HCT116 (cell line): ENCODE data around the gene DDX53. TPM values are rescaled to one million over a fixed set of nuclear protein-coding genes. Genes with fewer than 3 reads are reported as not detected.

Source experiments
- ATAC-seq: fragments of 200-7000 bp; cut with Tn5 transposase; 2 replicates; pipeline ENCODE4 v1.9.1; 2020; ENCODE audit warnings: mild to moderate bottlenecking, moderate library complexity
- BruUV-seq: library from RNA; stranded (reverse); fragments of 400-500 nt; replicated peaks from 2 replicates; lab custom pipeline; 2021; lab: Mats Ljungman, UMichigan
- CTCF ChIA-PET: fragments of 300-600 bp; sonication (Branson Sonifier 250); formaldehyde crosslinking; loops from one replicate; lab custom pipeline; 2021; ENCODE audit warnings: antibody characterized with exemption; lab: Charles Lee
- POLR2A ChIA-PET: fragments of 300-600, 350-600 bp; sonication (Branson Sonifier 250); formaldehyde crosslinking; loops from one replicate; lab custom pipeline; 2021; ENCODE audit warnings: antibody characterized with exemption; lab: Charles Lee
- RAD21 ChIA-PET, 2 experiments: fragments of 300-600 bp; sonication (Branson Sonifier 250); formaldehyde crosslinking; loops; one replicate each; lab custom pipeline; 2023; ENCODE audit warnings: low total read pairs in 2 of 2; ENCODE audit not compliant: uncharacterized antibody in 2 of 2, unreplicated experiment in 2 of 2, low non-redundant PET in 1 of 2; lab: Charles Lee
- DNase-seq: peaks from one replicate; pipeline ENCODE4 v3.0.0-alpha.2; 2010; ENCODE audit warnings: low read depth, low spot score
- H2AFZ ChIP-seq: fragments of 200-600 bp; shearing (Covaris generic), sonication (generic); 2 replicates; pipeline ENCODE4 v1.6.1; 2017; ENCODE audit warnings: low read depth, mixed run types, mixed read lengths, antibody characterized with exemption, low read length; ENCODE audit not compliant: poor library complexity, severe bottlenecking
- H3K27ac ChIP-seq: 2 replicates; pipeline ENCODE4 v1.5.1; 2012; ENCODE audit warnings: low read depth, low read length
- H3K27me3 ChIP-seq: fragments of 200-600 bp; sonication (generic); 2 replicates; pipeline ENCODE4 v1.6.1; 2016; ENCODE audit warnings: mixed run types, low read length, mixed read lengths; ENCODE audit not compliant: insufficient read depth
- H3K36me3 ChIP-seq, 2 experiments: fragments of 200-500 bp in 1 of 2; fragments of 200-600 bp in 1 of 2; sonication (Bioruptor generic) in 1 of 2; sonication (generic) in 1 of 2; 2 replicates each; pipeline versions ENCODE4 v1.5.1 to v1.6.1; 2014 to 2016; ENCODE audit warnings: low read length in 2 of 2, inconsistent platforms in 1 of 2, mixed read lengths in 1 of 2, mixed run types in 1 of 2; ENCODE audit not compliant: insufficient read depth in 2 of 2, control insufficient read depth in 1 of 2
- H3K4me1 ChIP-seq, 2 experiments: fragments of 200-600 bp in 1 of 2; sonication (generic) in 1 of 2; 2 replicates each; pipeline versions ENCODE4 v1.5.1 to v1.6.1; 2012 to 2017; ENCODE audit warnings: low read length in 2 of 2, inconsistent platforms in 1 of 2, mild to moderate bottlenecking in 1 of 2, mixed read lengths in 1 of 2, mixed run types in 1 of 2, moderate library complexity in 1 of 2; ENCODE audit not compliant: insufficient read depth in 2 of 2, control insufficient read depth in 1 of 2
- H3K4me2 ChIP-seq: fragments of 200-600 bp; sonication (generic); 2 replicates; pipeline ENCODE4 v1.6.1; 2017; ENCODE audit warnings: mixed run types, low read length, mixed read lengths
- H3K4me3 ChIP-seq, 2 experiments: fragments of 200-600 bp in 1 of 2; sonication (generic) in 1 of 2; replicated peaks in 1 of 2; 2 replicates each; pipeline ENCODE4 v1.5.1; 2011 to 2016; ENCODE audit warnings: low read length in 2 of 2, control low read depth in 1 of 2, low read depth in 1 of 2, mild to moderate bottlenecking in 1 of 2, mixed read lengths in 1 of 2, mixed run types in 1 of 2
- H3K79me2 ChIP-seq: fragments of 200-600 bp; sonication (generic); 2 replicates; pipeline ENCODE4 v1.6.1; 2017; ENCODE audit warnings: mild to moderate bottlenecking, mixed run types, low read length, moderate library complexity, mixed read lengths; ENCODE audit not compliant: insufficient read depth
- H3K9ac ChIP-seq: fragments of 200-600 bp; sonication (generic); 2 replicates; pipeline ENCODE4 v1.6.1; 2016; ENCODE audit warnings: low read length, mixed read lengths
- H3K9me2 ChIP-seq: fragments of 200-600 bp; sonication (generic), shearing (Covaris generic); 2 replicates; pipeline ENCODE4 v1.6.1; 2017; ENCODE audit warnings: mixed run types, mild to moderate bottlenecking, moderate library complexity; ENCODE audit not compliant: insufficient read depth
- H3K9me3 ChIP-seq, 2 experiments: fragments of 200-500 bp in 1 of 2; fragments of 200-600 bp in 1 of 2; sonication (Bioruptor generic) in 1 of 2; sonication (generic) in 1 of 2; 2 replicates each; pipeline ENCODE4 v1.6.1; 2014 to 2017; ENCODE audit warnings: low read length in 2 of 2, mixed read lengths in 2 of 2, inconsistent platforms in 1 of 2, low read depth in 1 of 2, mild to moderate bottlenecking in 1 of 2, mixed run types in 1 of 2, moderate library complexity in 1 of 2; ENCODE audit not compliant: control insufficient read depth in 1 of 2, insufficient read depth in 1 of 2
- H4K20me1 ChIP-seq: fragments of 200-600 bp; sonication (generic), shearing (Covaris generic); 2 replicates; pipeline ENCODE4 v1.6.1; 2017; ENCODE audit warnings: mixed run types, mild to moderate bottlenecking, moderate library complexity; ENCODE audit not compliant: insufficient read depth
- ATF3 ChIP-seq: IDR thresholded peaks from 2 replicates; pipeline ENCODE4 v1.6.1; 2012
- CEBPB ChIP-seq: IDR thresholded peaks from 2 replicates; pipeline ENCODE4 v1.6.1; 2012; ENCODE audit warnings: low read depth
- ELF1 ChIP-seq: IDR thresholded peaks from 2 replicates; pipeline ENCODE4 v1.6.1; 2012; ENCODE audit warnings: low read depth, borderline replicate concordance
- EZH2 ChIP-seq: fragments of 200-600 bp; sonication (generic); IDR thresholded peaks from 2 replicates; pipeline ENCODE4 v1.6.1; 2017; ENCODE audit warnings: antibody characterized with exemption, mixed run types
- EZH2phosphoT487 ChIP-seq: fragments of 200-600 bp; IDR thresholded peaks from 2 replicates; pipeline ENCODE4 v1.6.1; 2018; ENCODE audit warnings: antibody characterized with exemption, borderline replicate concordance
- FOSL1 ChIP-seq: IDR thresholded peaks from 2 replicates; pipeline ENCODE4 v1.6.1; 2012; ENCODE audit warnings: low read depth
- MAX ChIP-seq: IDR thresholded peaks from 2 replicates; pipeline ENCODE4 v1.6.1; 2012
- POLR2A ChIP-seq: IDR thresholded peaks from 2 replicates; pipeline ENCODE4 v1.7.0; 2011; ENCODE audit warnings: borderline replicate concordance; ENCODE audit not compliant: insufficient read depth, insufficient read length; ENCODE audit errors: extremely low read depth
- SIN3A ChIP-seq: IDR thresholded peaks from 2 replicates; pipeline ENCODE4 v1.6.1; 2012; ENCODE audit warnings: low read depth
- SP1 ChIP-seq: IDR thresholded peaks from 2 replicates; pipeline ENCODE4 v1.6.1; 2012; ENCODE audit warnings: low read depth
- SRF ChIP-seq: IDR thresholded peaks from 2 replicates; pipeline ENCODE4 v1.6.1; 2012; ENCODE audit warnings: low read depth
- TCF7L2 ChIP-seq: IDR thresholded peaks from 2 replicates; pipeline ENCODE4 v1.7.0; 2011; ENCODE audit warnings: borderline replicate concordance, inconsistent platforms; ENCODE audit not compliant: insufficient read depth, insufficient read length; ENCODE audit errors: extremely low read depth
- YY1 ChIP-seq: IDR thresholded peaks from 2 replicates; pipeline ENCODE4 v1.6.1; 2011; ENCODE audit warnings: low read length, low read depth, moderate library complexity, mild to moderate bottlenecking; ENCODE audit not compliant: insufficient replicate concordance; ENCODE audit errors: extremely low read depth
- ZBTB33 ChIP-seq: IDR thresholded peaks from 2 replicates; pipeline ENCODE4 v1.6.1; 2011; ENCODE audit warnings: mild to moderate bottlenecking, low read length, moderate library complexity; ENCODE audit not compliant: insufficient replicate concordance; ENCODE audit errors: extremely low read depth
- intact Hi-C: fragments of 100-400 bp; cut with micrococcal nuclease; formaldehyde crosslinking; loops from 2 replicates; pipeline ENCODE4 v1.10.0; 2022
- total RNA-seq: library from RNA; stranded (reverse); gene quantifications from one replicate; pipeline ENCODE4 v1.2.1, GENCODE V29; 2021; ENCODE audit not compliant: unreplicated experiment

DDX53 gene
- total RNA-seq, 1 experiment from 2014 or later: not detected

GRCh38 chrX:22975786-22976185, 24.0 kb upstream of the DDX53 start:
- Histone ChIP-seq H4K20me1 (no peaks in the 10 kb centered on the region), H3K4me1 (no peaks in the 10 kb centered on the region), H3K36me3 (no peaks in the 10 kb centered on the region), H3K4me3 (no peak overlapping the region), H3K4me2 (no peak overlapping the region), H3K9me3 (no peaks in the 10 kb centered on the region), H2AFZ (no peak overlapping the region), H3K27me3 (no peaks in the 10 kb centered on the region), H3K79me2 (no peaks in the 10 kb centered on the region), H3K27ac (no peak overlapping the region), H3K9me2 (no peaks in the 10 kb centered on the region), H3K9ac (no peak overlapping the region)
- ChIA-PET RAD21 (no interaction called here), POLR2A (no interaction called here), CTCF (no interaction called here)
- DNase-seq (no peak), ATAC-seq (no peak)
- intact Hi-C loops: no loop called here
- no TSS peak for BruUV-seq
- TF ChIP-seq ATF3 (no peak), SP1 (no peak), CEBPB (no peak), TCF7L2 (no peak), ZBTB33 (no peak), SIN3A (no peak), EZH2phosphoT487 (no peak), SRF (no peak), POLR2A (no peak), YY1 (no peak), FOSL1 (no peak), EZH2 (no peak), ELF1 (no peak), MAX (no peak)
